Muscle of arm (tissue), 12 donors: ENCODE measurements around the gene CTRB2. TPM values are rescaled to one million over a fixed set of nuclear protein-coding genes. Genes with fewer than 3 reads are reported as not detected.

Source experiments
- DNase-seq: peaks from one replicate; pipeline ENCODE4 v3.0.0-alpha.2; 2013
- polyA plus RNA-seq, 12 donors: library from polyadenylated mRNA; unstranded; fragments of 120-200 nt; gene quantifications; one replicate each; pipeline ENCODE4 v1.2.1, GENCODE V29; 2013; ENCODE audit not compliant: insufficient read length in 12 of 12

Gene CTRB2
- polyA plus RNA-seq, 12 donors = 0.17 to 0.85 (median 0.44) TPM; not detected in 6

DNA sequence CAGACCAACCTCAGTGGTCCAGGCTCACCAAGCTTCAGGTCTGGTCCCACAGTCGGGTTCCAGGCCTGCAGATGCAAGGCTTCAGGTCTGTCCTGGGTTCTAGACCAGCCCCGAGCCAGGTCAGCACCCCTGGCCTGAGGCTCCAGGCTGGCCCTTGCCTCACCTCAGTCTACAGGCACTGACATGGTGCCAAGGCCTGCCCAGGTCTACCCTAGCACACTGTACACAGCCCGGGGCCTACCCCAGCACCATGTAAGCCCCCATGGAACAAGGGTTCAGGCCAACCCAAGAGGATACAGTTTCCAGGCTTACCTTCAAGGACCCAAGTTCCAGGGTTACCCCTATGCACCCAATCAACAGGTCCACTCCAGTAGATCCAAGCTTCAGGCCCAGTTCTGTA is 31.9 kb downstream of the CTRB2 start:
- no peak for DNase-seq

- no peak for DNase-seq
Measured at GRCh38 chr16:75172578-75172977, 34.4 kb downstream of the CTRB2 start.

DNA sequence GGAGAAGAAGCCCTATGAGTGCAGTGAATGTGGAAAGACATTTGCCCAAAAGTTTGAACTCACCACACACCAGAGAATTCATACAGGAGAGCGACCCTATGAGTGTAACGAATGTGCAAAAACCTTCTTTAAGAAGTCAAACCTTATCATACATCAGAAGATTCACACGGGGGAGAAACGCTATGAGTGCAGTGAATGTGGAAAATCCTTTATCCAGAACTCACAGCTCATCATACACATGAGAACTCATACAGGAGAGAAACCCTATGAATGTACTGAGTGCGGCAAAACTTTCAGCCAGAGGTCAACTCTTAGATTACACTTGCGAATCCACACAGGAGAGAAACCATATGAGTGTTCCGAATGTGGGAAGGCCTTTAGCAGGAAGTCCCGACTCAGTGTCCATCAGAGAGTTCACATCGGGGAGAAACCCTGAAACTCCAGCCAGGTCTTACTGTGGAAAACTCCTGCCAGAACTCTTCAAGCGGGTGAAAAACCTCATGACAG is 37.0 kb downstream of the CTRB2 start:
- no peak for DNase-seq

DNA sequence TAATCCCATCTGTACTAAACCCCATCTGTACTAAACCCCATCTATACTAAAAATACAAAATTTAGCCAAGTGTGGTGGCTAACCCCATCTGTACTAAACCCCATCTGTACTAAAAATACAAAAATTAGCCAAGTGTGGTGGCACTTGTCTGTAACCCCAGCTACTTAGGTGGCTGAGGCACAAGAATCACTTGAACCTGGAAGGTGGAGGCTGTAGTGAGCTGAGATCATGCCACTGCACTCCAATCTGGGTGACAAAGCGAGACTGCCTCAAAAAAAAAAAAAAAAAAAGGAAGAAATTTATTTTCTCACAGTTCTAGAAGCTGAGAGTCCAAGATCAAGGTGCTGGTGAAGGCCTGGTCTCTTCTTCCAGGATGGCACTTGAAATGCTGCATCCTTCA is 46.6 kb downstream of the CTRB2 start:
- DNase-seq = no peak

Other genes with a start within 250 kb of the CTRB2 start
- gene WDR59, start 222.0 kb downstream of the CTRB2 start, polyA plus RNA-seq = 10 to 100 TPM in 11 of 12 donors, not detected in 1; 37.0 to 84.5 (median 48.7) TPM
- 10 to 100 TPM in 11 of 12 donors, not detected in 1; 37.6 to 99.0 (median 40.8) TPM for gene ZNRF1, start 208.1 kb downstream of the CTRB2 start, polyA plus RNA-seq
- gene LDHD, start 90.4 kb downstream of the CTRB2 start, polyA plus RNA-seq = 1 to 10 TPM in 9 of 12 donors, under 1 TPM in 1, not detected in 2; 0.63 to 3.3 (median 2.2) TPM
- gene ZFP1, start 58.6 kb downstream of the CTRB2 start, polyA plus RNA-seq = 10 to 100 TPM in 10 of 12 donors, 1 to 10 TPM in 1, not detected in 1; 8.5 to 19.6 (median 14.0) TPM
- under 1 TPM in 4 of 12 donors, not detected in 8; 0.26 to 0.72 (median 0.51) TPM for gene CTRB1, start 11.8 kb upstream of the CTRB2 start, polyA plus RNA-seq
- gene BCAR1, start 44.5 kb upstream of the CTRB2 start, polyA plus RNA-seq = 10 to 100 TPM in 11 of 12 donors, not detected in 1; 36.4 to 86.5 (median 42.8) TPM
- gene CFDP1, start 226.3 kb upstream of the CTRB2 start, polyA plus RNA-seq = 100 to 1,000 TPM in 3 of 12 donors, 10 to 100 TPM in 8, not detected in 1; 69.9 to 127 (median 91.3) TPM